Dermis lymphatic vessel endothelial cell (primary cell): Measurements from ENCODE around the gene OST4. TPM values are rescaled to one million over a fixed set of nuclear protein-coding genes. Genes with fewer than 3 reads are reported as not detected.

Experiments used
- total RNA-seq: library from RNA; depleted of rRNA; stranded (reverse); fragments of >200 nt; gene quantifications from 2 replicates; pipeline ENCODE4 v1.2.1, GENCODE V29; 2014

Gene OST4
- total RNA-seq: 403 and 523 TPM in 2 replicates

GRCh38 chr2:27071277-27071989, at the start of gene OST4:
Gene OST4 (minus strand): TSS chr2:27071654.

DNA sequence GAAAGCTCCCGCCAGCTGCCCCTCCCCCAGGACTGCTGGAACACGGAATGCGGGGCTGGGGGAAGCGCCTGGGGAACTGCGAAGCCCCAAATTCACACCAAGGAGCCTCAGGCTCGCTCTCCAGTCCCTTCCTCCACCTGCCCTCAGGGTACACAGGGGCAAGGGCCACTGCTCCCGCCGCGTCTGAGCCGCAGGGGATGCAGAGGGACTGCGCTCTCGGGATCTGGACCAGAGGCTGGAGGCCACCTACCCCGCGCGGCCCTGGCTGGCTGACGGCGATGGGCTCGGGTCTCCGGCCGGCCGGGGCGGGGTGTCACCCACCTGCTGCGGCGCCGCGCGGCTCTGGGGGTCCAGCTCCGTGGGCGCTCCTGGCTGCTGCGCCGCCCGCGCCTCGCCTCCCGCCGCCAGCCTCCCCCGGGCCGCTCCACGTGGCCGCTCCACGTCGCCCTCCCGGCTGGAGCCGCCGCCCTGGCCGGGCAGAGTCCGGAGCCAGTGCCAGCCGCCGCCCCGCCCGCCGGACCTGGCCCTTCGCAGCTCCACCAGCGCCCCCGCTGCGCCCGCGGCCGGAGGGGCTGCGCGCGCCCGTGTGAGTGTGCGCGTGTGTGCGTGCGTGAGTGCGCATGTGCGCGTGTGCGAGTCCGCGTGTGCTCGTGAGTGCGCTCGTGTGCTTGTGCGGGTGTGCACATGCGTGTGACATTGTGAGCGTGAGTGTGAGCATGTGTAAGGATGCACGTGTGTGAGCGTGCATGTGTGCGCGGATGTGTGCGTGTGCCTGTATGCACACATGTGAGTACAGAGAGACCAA, 47.3 kb upstream of the OST4 start, which contains the start of gene CGREF1:
Gene CGREF1, minus strand, starts transcription at position 604 of the 805 bp plus-strand sequence. CDS start 14,762 bp downstream, outside the sequence.

GRCh38 chr2:27086724-27087593, 15.5 kb upstream of the OST4 start, which contains the start of gene KHK:
Gene KHK (plus strand): TSS chr2:27086772. CDS start chr2:27087260, 488 bp downstream.

DNA sequence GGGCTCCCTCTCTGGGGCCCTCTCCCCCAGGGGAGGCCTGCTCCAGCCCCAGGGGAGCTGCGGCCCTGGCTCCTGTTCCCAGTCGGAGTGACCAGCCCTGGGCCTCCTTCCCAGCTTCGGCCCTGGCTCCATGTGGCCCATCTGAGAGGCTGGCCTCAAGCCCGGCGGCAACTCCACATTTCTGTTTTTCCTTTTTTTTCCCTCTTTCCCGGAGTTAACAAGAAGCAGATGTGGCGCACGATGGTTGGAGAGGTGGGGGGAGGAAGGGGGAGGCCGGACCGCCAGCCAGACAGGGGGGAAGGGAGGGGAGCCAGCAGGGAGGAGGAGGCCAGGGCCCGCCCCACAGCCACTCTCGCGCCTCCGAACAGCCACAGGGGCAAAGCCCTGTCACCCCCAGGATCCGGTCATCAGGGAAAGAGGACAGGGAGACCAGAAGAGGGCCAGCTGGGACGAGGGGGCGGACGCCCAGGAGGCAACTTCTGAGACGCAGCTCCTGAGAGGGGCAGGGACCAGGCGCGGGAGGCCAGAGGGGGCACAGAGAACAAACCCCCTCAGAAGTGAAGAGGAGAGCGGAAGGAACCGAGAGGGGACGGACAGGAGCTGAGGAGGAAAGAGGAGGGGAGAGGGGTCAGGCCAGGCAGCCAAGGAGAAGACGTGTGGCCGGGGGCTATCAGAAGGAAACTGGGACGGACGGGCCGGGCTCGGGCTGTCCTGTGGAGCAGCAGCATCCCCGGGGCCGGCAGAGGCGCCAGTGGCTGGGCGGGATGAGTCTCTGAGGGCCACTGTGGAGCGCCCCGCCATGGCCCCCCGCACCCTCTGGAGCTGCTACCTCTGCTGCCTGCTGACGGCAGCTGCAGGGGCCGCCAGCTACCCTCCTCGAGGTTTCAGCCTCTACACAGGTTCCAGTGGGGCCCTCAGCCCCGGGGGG, 7.1 kb upstream of the OST4 start, which contains the start of gene EMILIN1:
Gene EMILIN1, plus strand, starts transcription at position 349 of the 928 bp plus-strand sequence. Its CDS starts 451 bp downstream, at position 800.

DNA sequence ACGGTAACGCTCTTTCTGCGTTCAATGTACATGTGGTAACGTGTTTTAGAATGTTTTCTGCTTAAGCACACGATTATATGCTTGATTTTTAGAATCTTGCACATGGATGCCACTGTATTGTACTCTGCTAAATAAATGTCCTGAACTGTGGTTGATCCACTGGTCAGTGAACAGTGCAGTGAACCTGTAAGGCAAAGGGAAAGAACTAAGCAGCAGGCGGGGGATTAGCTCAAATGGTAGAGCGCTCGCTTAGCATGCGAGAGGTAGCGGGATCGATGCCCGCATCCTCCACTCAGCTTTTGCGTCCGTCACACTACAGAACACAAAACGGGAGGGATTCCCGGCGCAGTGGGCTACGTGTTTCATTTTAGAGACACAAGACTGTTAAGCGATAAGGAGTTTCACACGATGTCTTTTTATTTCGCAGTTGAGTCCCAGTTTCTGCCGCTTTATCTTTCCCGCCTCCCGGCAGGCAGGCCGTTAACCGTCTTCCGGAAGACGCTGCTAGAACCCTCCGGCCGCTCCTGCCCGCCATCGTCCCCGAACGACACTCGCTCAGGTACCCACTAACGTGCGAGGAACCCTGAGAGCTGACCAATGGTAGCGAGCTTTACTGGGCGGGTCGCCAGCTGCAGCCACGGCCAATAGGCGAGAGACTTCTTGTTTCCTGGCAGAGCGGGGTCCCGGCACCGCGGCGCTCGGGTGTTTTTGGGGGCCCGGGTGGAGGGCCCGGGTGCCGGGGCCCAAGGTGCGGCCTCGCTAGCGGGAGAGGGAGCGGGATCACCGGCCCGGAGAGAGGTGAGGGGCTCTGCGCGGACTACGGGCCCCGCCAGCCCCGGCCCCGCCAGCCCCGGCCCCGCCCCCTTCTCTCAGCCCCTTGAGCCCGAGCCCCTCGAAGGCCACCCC, 20.2 kb downstream of the OST4 start, which contains the start of gene AGBL5:
Gene AGBL5, plus strand, starts transcription at position 673 of the 906 bp plus-strand sequence. CDS start 1,291 bp downstream, outside the sequence.

DNA sequence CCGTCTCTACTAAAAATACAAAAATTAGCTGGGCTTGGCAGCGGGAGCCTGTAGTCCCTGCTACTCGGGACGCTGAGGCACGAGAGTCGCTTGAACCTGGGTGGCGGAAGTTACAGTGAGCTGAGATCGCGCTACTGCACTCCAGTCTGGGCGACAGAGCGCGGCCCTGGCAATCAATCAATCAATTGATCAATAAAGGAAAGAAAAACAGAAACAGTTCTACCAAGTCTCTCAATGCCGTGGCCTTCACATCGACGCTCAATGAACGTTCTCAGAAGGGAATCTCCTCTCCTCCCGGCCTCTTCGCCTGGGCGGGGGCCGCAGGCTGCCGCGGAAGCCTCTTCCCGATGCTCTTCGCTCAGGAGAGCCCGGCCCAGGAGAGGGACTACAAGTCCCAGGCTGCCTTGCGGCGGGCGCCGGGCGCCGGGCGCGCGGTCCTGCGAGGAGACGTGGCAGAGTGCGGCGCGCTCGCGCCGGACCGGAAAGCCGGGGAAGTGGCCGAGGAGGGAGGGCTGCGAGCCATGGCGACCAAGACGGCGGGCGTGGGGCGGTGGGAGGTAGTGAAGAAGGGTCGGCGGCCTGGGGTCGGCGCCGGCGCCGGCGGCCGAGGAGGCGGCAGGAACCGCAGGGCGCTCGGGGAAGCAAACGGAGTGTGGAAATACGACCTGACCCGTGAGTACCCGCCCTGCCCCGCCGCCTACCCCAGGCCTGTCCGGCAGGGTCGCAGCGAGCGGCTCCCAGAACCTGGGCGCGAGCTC, 38.8 kb downstream of the OST4 start, which contains the start of gene TMEM214:
Gene TMEM214, plus strand, starts transcription at position 471 of the 758 bp plus-strand sequence. Its CDS starts 51 bp downstream, at position 522.

Other genes with a start within 250 kb of the OST4 start
- gene DPYSL5, start 223.5 kb downstream of the OST4 start, total RNA-seq: not detected in 2 replicates
- gene MAPRE3, start 101.0 kb downstream of the OST4 start, total RNA-seq: 1.4 and 1.5 TPM in 2 replicates
- gene TMEM214, start 38.7 kb downstream of the OST4 start, total RNA-seq: 17.0 and 23.1 TPM in 2 replicates
- 17.3 and 20.0 TPM in 2 replicates for gene AGBL5, start 20.0 kb downstream of the OST4 start, total RNA-seq
- 22.8 and 34.8 TPM in 2 replicates for gene EMILIN1, start 7.0 kb upstream of the OST4 start, total RNA-seq
- gene KHK, start 15.1 kb upstream of the OST4 start, total RNA-seq: 2.4 and 4.3 TPM in 2 replicates
- 1.7 and 2.3 TPM in 2 replicates for gene CGREF1, start 47.5 kb upstream of the OST4 start, total RNA-seq
- gene ABHD1, start 52.2 kb upstream of the OST4 start, total RNA-seq: not detected in 2 replicates
- 25.3 and 28.4 TPM in 2 replicates for gene PREB, start 63.0 kb upstream of the OST4 start, total RNA-seq
- gene PRR30, start 67.8 kb upstream of the OST4 start, total RNA-seq: not detected in 2 replicates
- gene TCF23, start 77.3 kb upstream of the OST4 start, total RNA-seq: not detected in 2 replicates
- gene ATRAID, start 140.4 kb upstream of the OST4 start, total RNA-seq: 107 and 121 TPM in 2 replicates
- 18.1 and 19.4 TPM in 2 replicates for gene SLC5A6, start 140.6 kb upstream of the OST4 start, total RNA-seq
- gene CAD, start 145.7 kb upstream of the OST4 start, total RNA-seq: 21.6 and 22.9 TPM in 2 replicates
- gene SLC30A3, start 191.4 kb upstream of the OST4 start, total RNA-seq: 6.3 and 21.2 TPM in 2 replicates
- 0.60 and 2.4 TPM in 2 replicates for gene DNAJC5G, start 203.8 kb upstream of the OST4 start, total RNA-seq
- gene TRIM54, start 210.8 kb upstream of the OST4 start, total RNA-seq: 0.52 and 1.3 TPM in 2 replicates
- gene UCN, start 236.8 kb upstream of the OST4 start, total RNA-seq: 0.22 and 0.34 TPM in 2 replicates